Epidermal melanocyte (primary cell): ENCODE data around the gene CFAP77.

Source experiments
- DNase-seq: peaks from one replicate; pipeline ENCODE4 v3.0.0; 2011; ENCODE audit warnings: low spot score; ENCODE audit not compliant: insufficient read length

Gene CFAP77

GRCh38 chr9:132578367-132578932 is 168.4 kb downstream of the CFAP77 start:
- no peak for DNase-seq

DNA sequence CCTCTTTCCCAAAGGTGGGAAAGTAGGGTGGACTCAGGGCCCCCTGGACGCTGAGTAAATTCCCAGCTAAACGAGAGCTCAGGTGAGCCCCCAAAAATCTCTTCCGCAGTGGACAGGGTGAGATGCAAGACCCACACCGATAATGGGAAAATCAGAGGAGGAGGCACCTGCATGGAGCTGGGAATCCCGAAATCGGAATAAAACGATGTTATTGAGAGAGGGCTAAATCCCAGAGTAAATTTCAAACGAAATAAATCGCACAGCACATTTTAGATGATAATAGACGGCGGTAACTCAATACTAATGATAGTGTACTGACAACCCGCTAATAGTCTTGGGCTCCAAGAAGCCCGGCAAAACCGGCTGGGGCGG is 169.4 kb downstream of the CFAP77 start:
- DNase-seq, result no peak

GRCh38 chr9:132582276-132582785 is 172.3 kb downstream of the CFAP77 start, which contains the start of gene BARHL1:
TSS of gene BARHL1 (plus strand) at chr9:132582606. CDS start at chr9:132582798, 192 bp downstream.
- DNase-seq, result no peak

DNA sequence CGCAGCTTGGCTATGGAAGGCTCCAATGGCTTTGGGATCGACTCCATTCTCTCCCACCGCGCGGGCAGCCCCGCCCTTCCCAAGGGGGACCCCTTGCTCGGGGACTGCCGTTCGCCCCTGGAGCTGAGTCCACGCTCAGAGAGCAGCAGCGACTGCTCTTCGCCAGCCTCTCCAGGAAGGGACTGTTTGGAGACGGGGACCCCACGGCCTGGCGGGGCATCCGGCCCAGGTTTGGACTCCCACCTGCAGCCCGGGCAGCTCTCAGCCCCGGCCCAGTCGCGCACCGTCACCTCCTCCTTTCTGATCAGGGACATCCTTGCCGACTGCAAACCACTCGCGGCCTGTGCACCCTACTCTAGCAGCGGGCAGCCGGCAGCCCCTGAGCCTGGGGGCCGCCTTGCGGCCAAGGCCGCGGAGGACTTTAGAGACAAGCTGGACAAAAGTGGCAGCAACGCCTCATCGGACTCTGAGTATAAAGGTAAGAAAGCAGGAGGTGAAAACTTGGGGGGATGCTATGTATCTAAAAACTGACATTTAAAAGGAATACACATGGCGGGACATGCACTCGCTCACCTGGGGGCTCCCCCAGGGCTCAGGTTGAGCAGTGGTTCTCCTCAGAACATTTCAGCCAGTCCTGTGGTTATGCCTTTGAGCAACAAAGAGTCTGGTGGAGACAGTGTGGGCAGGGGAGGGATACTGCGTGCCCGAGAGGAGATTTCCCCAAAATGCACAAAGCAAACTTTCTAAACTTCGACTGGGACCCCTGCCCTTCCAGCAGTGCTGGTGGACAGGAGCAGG is 173.0 kb downstream of the CFAP77 start:
- no peak for DNase-seq

GRCh38 chr9:132583584-132584304 is 173.7 kb downstream of the CFAP77 start:
- DNase-seq, result no peak

DNA sequence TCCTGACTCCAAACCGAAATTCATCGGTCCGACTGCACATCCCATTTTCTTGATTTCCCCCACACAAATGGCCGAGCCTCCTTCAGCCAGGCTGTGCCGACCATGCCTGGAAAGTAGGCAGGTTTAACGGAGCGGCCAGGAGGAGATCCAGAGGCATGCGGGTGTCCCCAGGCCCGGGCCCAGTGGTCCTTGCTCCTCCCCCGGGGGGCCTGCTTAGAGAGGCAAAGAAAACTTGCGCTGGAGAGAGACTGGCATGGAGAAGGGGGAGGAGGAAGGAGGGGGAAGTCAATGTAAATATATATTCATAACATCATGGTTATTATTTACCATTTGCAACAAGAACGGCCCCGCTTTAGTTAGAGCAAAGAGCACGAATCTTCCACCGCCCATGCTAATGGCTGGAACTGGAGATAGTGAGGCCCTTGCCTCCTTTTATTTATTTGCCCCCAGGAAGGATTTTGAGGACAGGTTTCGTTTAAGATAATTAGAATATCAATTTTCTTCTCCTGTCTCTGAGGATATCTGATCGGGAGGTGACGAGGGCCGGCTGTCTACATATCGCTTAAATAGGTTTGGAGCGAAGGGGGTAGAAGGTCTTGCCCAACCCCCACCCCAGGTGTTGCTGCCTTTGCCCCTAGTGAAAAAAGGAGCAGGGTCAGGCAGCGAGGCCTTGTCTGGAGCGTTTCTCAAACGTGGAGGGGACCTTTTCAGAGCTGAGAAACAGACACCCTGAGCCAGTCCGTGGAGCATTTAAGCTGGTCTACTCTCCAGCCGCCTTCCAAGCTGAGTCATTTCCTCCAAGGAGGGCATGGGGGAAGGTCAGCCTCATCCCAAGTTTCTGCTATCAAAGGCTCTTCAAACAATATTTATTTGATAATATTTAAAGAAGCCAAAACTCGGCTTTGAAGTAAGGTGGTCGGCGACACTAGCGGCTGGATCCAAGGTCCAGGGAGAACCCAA is 174.9 kb downstream of the CFAP77 start:
- DNase-seq, result no peak

- DNase-seq, result no peak
These were observed 176.2 kb downstream of the CFAP77 start for GRCh38 chr9:132585954-132586829.

DNA sequence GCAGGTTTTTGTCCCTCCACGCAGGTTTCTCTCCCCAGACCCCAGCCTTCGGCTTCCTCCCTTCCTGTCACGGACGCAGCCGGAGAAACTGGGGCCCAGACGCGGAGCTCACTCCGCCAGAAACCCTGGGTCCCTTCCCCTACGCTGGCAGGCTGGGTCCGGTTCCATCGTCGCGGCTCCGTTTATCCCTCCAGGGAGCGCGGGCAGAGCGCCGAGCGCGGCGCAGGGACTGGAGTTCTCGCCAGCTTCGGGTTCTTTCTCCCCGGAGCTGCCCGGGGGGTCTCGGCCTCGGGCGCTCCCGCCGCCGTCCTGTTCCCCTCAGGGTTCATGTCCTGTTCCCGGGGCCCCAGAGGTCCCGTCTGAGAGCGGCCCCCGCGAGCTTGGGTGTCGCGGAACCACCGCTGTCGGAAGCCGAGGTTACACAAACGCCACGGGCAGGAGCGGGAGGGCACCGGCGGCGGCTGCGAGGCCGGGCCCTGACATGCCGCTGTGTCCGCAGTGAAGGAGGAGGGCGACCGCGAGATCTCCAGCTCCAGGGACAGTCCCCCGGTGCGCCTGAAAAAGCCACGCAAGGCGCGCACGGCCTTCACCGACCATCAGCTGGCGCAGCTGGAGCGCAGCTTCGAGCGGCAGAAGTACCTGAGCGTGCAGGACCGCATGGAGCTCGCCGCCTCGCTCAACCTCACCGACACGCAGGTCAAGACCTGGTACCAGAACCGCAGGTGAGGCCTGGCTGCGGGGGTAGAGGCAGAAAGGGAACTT is 177.0 kb downstream of the CFAP77 start:
- DNase-seq, result no peak

- DNase-seq, result no peak
These were observed 177.6 kb downstream of the CFAP77 start for GRCh38 chr9:132587592-132587955.

DNA sequence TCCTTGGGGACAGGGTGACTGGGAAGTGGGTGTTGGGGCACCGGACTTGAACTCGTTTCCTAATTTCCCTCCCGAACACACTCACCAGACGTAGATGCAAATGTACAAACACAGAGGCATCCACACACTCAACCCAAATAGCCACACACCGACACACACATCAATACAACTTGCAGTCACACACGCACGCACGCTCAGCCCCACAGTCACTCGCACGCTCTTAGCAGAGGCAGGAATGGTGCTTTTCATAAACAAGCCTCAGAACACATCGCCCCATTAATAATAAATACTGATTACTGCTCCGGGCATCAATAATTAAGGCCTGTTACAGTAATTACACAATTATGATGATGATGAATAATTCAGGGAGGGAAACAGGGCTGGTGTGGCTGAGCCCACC is 178.1 kb downstream of the CFAP77 start:
- no peak for DNase-seq

DNA sequence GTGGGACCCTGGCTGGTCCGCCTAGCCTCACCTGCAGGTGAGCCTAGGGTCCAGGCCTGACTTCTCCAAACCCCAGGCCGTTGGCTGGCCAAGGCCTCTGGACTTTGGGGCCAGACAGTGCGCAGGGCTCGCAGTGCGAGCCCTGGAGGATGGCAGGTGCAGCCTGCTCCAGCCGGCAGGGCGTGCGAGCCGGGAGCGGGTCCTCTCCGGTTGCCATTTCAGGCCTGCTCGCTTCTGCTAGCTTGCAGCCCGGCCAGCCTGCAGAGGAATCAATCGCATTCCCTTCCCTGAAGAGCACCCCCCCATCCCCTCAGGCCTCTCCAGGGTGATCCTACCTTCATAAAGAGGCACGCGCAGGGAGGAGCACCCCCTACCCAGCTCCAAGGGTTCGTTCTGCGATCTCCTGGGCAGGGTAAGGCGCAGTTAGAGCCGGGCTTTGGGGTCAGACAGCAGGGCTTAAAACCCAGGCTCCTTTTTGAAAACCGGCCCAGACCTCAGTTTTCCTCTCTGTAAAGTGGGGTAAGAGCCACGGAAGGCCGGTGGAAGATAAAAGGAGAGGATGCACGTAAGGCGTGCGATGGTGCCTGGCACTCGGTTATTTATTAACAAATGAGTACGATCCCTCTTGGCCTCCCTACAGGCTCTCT is 178.6 kb downstream of the CFAP77 start:
- no peak for DNase-seq

DNA sequence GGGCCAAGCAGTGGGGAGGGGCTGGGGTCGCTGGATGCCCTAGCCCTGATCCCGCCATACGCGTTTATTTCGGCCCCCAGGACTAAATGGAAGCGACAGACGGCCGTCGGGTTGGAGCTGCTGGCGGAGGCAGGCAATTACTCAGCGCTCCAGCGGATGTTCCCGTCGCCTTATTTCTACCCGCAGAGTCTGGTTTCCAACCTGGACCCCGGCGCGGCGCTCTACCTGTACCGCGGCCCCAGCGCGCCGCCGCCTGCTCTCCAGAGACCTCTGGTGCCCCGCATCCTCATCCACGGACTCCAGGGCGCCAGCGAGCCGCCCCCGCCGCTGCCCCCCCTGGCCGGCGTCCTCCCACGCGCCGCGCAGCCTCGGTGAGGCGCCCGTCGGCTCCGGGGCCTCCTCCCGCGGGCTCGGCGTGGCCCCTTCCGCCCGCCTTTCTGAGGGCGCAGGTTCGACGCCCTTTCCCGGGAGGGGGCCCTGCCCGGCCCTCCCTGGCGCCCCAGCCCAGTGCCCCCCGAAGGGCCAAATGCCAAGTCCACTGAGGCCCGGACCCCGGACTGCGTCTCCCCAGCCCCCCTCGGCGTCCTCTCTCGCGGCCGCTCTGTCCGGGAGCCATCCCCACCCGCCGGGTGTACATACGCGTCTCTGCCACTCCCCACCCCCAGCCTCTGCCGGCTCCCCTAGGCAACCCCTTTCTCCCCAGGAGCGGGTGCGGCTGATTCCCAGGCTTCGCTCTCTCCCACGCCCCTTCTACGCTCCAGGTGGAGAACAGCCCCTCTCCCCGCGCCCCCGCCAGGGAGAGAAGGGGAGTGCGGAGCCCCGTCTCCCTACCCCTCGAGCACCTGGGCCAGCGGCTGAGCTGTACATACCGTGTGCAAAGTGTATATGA is 179.4 kb downstream of the CFAP77 start:
- DNase-seq, result no peak

DNA sequence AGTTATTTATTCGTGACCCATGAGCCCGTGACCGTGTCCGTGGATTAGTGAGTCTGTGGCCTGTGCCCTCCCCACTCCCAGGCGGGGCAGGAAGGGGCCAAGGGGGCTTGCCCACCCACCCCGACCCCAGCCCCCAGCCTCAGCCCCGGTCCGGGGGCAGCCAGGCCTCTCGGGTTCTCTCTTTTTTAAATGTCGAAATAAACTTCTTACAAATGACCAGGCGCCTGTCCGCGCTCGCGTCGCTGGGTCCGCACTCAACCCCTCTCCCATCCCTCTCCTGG is 180.0 kb downstream of the CFAP77 start:
- no peak for DNase-seq

- no peak for DNase-seq
These were observed 180.5 kb downstream of the CFAP77 start for GRCh38 chr9:132590318-132591182.

- no peak for DNase-seq
These were observed 181.2 kb downstream of the CFAP77 start for GRCh38 chr9:132591244-132591643.

DNA sequence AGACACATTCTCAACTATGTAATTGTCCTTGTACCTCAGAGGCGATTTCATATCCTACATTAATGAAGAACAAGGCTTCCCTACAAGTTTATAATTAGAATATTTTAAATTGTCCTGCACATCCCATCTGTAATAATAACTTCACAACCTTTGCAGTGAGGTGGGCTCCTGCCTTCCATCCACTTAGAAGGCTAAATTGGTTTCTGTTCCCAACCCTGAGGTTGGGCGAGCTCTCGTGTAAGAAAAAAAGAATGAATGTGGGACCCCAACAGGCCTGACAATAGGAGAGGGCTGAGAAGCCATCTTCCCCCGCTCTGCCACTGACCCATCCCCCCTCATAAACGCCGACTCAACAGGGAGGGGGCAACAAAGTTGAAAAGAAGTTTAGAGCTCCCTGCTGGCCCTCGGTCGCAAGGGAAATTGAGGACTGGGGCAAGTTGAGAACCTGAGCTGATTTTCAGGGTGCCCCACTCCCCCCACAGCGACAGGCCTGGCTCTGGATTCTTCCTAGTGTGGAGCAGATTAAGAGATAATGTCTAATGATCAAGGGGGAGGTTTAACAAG is 181.8 kb downstream of the CFAP77 start:
- no peak for DNase-seq

GRCh38 chr9:132592451-132592850 is 182.4 kb downstream of the CFAP77 start:
- no peak for DNase-seq
